IMR-90 (cell line): ENCODE results near the gene TMPRSS6. TPM values are rescaled to one million over a fixed set of nuclear protein-coding genes. Genes with fewer than 3 reads are reported as not detected.

ENCODE experiments used
- ATAC-seq: fragments of 200-7000 bp; cut with Tn5 transposase; 2 replicates; pipeline ENCODE4 v1.9.1; 2020; ENCODE audit warnings: low read depth, mild to moderate bottlenecking, moderate library complexity
- BruUV-seq: library from RNA; stranded (reverse); fragments of 400-500 nt; replicated peaks from 2 replicates; lab custom pipeline; 2021; lab: Mats Ljungman, UMichigan
- CTCF ChIA-PET: fragments of 300-600 bp; formaldehyde crosslinking; extraction: SDS; loops from one replicate; lab custom pipeline; 2021; ENCODE audit warnings: antibody characterized with exemption; lab: Yijun Ruan, JAX
- POLR2A ChIA-PET: fragments of 300-600 bp; sonication (Branson Sonifier 250); formaldehyde crosslinking; loops from one replicate; lab custom pipeline; 2022; ENCODE audit warnings: antibody characterized with exemption; ENCODE audit not compliant: unreplicated experiment; lab: Charles Lee
- DNase-seq: peaks from one replicate; pipeline ENCODE4 v3.0.0; 2013
- H2AFZ ChIP-seq: replicated peaks from 2 replicates; pipeline ENCODE3; 2013; ENCODE audit warnings: low read length, mild to moderate bottlenecking; ENCODE audit not compliant: poor library complexity
- H2AK5ac ChIP-seq: 2 replicates; pipeline ENCODE4 v1.6.1; 2013; ENCODE audit warnings: low read depth, low read length, inconsistent platforms
- H2AK9ac ChIP-seq: replicated peaks from 2 replicates; pipeline ENCODE3; 2013; ENCODE audit warnings: mild to moderate bottlenecking, low read depth, low read length, moderate library complexity; ENCODE audit not compliant: poor library complexity
- H2BK120ac ChIP-seq: 2 replicates; pipeline ENCODE4 v1.6.1; 2013; ENCODE audit warnings: low read depth, low read length, inconsistent platforms
- H2BK15ac ChIP-seq: 3 replicates; pipeline ENCODE4 v1.6.1; 2013; ENCODE audit warnings: low read depth, low read length, inconsistent platforms
- H2BK20ac ChIP-seq: 2 replicates; pipeline ENCODE4 v1.6.1; 2013; ENCODE audit warnings: low read depth, mild to moderate bottlenecking, inconsistent platforms, low read length, moderate library complexity
- H2BK5ac ChIP-seq: 2 replicates; pipeline ENCODE4 v1.6.1; 2013; ENCODE audit warnings: mild to moderate bottlenecking, low read depth, low read length, inconsistent platforms; ENCODE audit not compliant: poor library complexity, severe bottlenecking
- H3K14ac ChIP-seq: replicated peaks from 2 replicates; pipeline ENCODE4 v1.6.1; 2013; ENCODE audit warnings: low read depth, low read length, inconsistent platforms
- H3K18ac ChIP-seq: 2 replicates; pipeline ENCODE4 v1.6.1; 2013; ENCODE audit warnings: low read depth, low read length, control low read depth
- H3K23ac ChIP-seq: 2 replicates; pipeline ENCODE4 v1.6.1; 2013; ENCODE audit warnings: low read depth, low read length, inconsistent platforms
- H3K27ac ChIP-seq: 2 replicates; pipeline ENCODE4 v1.5.1; 2013; ENCODE audit warnings: mild to moderate bottlenecking, control low read depth, low read length; ENCODE audit not compliant: insufficient read depth
- H3K27me3 ChIP-seq: 2 replicates; pipeline ENCODE4 v1.6.1; 2013; ENCODE audit warnings: low read length; ENCODE audit not compliant: control insufficient read depth, insufficient read depth
- H3K36me3 ChIP-seq: 2 replicates; pipeline ENCODE4 v1.6.1; 2013; ENCODE audit warnings: low read length, mixed read lengths; ENCODE audit not compliant: control insufficient read depth, insufficient read depth
- H3K4ac ChIP-seq: 2 replicates; pipeline ENCODE4 v1.6.1; 2013; ENCODE audit warnings: low read depth, low read length, inconsistent platforms
- H3K4me1 ChIP-seq: 2 replicates; pipeline ENCODE4 v1.6.1; 2013; ENCODE audit warnings: low read length, mixed read lengths; ENCODE audit not compliant: control insufficient read depth, insufficient read depth
- H3K4me2 ChIP-seq: 2 replicates; pipeline ENCODE4 v1.6.1; 2013; ENCODE audit warnings: low read depth, mild to moderate bottlenecking, control low read depth, low read length, moderate library complexity
- H3K4me3 ChIP-seq: 2 replicates; pipeline ENCODE4 v1.5.1; 2013; ENCODE audit warnings: low read depth, mild to moderate bottlenecking, control low read depth, low read length, moderate library complexity; ENCODE audit not compliant: insufficient read depth
- H3K56ac ChIP-seq: 2 replicates; pipeline ENCODE4 v1.6.1; 2013; ENCODE audit warnings: low read length, inconsistent platforms; ENCODE audit not compliant: insufficient read depth; ENCODE audit errors: extremely low read depth
- H3K79me1 ChIP-seq, 2 experiments: 2 replicates each; pipeline ENCODE4 v1.6.1; 2013; ENCODE audit warnings: low read length in 2 of 2, inconsistent platforms in 1 of 2, low read depth in 1 of 2
- H3K9ac ChIP-seq: 2 replicates; pipeline ENCODE4 v1.6.1; 2013; ENCODE audit warnings: low read depth, low read length, control low read depth
- H3K9me1 ChIP-seq: 2 replicates; pipeline ENCODE4 v1.6.1; 2013; ENCODE audit warnings: low read length, inconsistent platforms; ENCODE audit not compliant: insufficient read depth
- H3K9me3 ChIP-seq: 2 replicates; pipeline ENCODE4 v1.6.1; 2013; ENCODE audit warnings: low read length; ENCODE audit not compliant: control insufficient read depth, insufficient read depth
- H4K20me1 ChIP-seq: 2 replicates; pipeline ENCODE4 v1.6.1; 2013; ENCODE audit warnings: low read length, inconsistent platforms; ENCODE audit not compliant: insufficient read depth
- H4K5ac ChIP-seq: 2 replicates; pipeline ENCODE4 v1.6.1; 2013; ENCODE audit warnings: mild to moderate bottlenecking, low read depth, low read length, control low read depth
- H4K8ac ChIP-seq, 2 experiments: 2 replicates each; pipeline ENCODE4 v1.6.1; 2013; ENCODE audit warnings: low read depth in 2 of 2, low read length in 2 of 2, control low read depth in 1 of 2, inconsistent platforms in 1 of 2
- H4K91ac ChIP-seq: 2 replicates; pipeline ENCODE4 v1.6.1; 2013; ENCODE audit warnings: low read depth, low read length, inconsistent platforms; ENCODE audit not compliant: insufficient read depth
- CEBPB ChIP-seq: IDR thresholded peaks from 2 replicates; pipeline ENCODE4 v1.6.1; 2012; ENCODE audit warnings: low read depth, low read length, improper control_type of control experiment
- CHD1 ChIP-seq: IDR thresholded peaks from 2 replicates; pipeline ENCODE4 v1.6.1; 2012; ENCODE audit warnings: low read depth, low read length, improper control_type of control experiment
- RFX5 ChIP-seq: IDR thresholded peaks from 2 replicates; pipeline ENCODE4 v1.8.0; 2012; ENCODE audit warnings: low read depth, mild to moderate bottlenecking, low read length, moderate library complexity
- WGBS, 2 experiments: methylation state at CpG; one replicate each; pipeline versions ENCODE4 v1.1.5 to v1.1.7; 2013; ENCODE audit warnings: missing lambda C conversion rate in 2 of 2; ENCODE audit not compliant: insufficient read length in 1 of 2; ENCODE audit errors: extremely low coverage in 2 of 2; 5-methylcytosine and 5-hydroxymethylcytosine counted together
- dilution Hi-C: fragments of 300-500 bp; cut with HindIII; formaldehyde crosslinking; loops from one replicate; pipeline ENCODE4 v1.14.3; 2018; ENCODE audit warnings: low sequenced_read_pairs; ENCODE audit not compliant: unreplicated experiment
- in situ Hi-C: fragments of 300-500 bp; cut with MboI; formaldehyde crosslinking; loops from 3 replicates; pipeline ENCODE4 v1.14.3; 2019; ENCODE audit warnings: low sequenced_read_pairs, inconsistent platforms, mixed read lengths
- intact Hi-C: fragments of 100-400 bp; cut with micrococcal nuclease; formaldehyde crosslinking; loops from 2 replicates; pipeline ENCODE4 v1.10.0; 2022
- polyA plus RNA-seq, 3 experiments: library from polyadenylated mRNA; depleted of rRNA; stranded (reverse); fragments of >200 nt; gene quantifications; 2 replicates each; pipeline ENCODE4 v1.2.3, GENCODE V29; 2012; ENCODE audit warnings: low replicate concordance in 1 of 3
- total RNA-seq: library from RNA; depleted of rRNA; stranded (reverse); fragments of >200 nt; gene quantifications from 2 replicates; pipeline ENCODE4 v1.2.3, GENCODE V29; 2012

The TMPRSS6 gene
- total and polyA plus RNA-seq, 2 of the 4 experiments (the other 2 are of a cell fraction), result not detected

DNA sequence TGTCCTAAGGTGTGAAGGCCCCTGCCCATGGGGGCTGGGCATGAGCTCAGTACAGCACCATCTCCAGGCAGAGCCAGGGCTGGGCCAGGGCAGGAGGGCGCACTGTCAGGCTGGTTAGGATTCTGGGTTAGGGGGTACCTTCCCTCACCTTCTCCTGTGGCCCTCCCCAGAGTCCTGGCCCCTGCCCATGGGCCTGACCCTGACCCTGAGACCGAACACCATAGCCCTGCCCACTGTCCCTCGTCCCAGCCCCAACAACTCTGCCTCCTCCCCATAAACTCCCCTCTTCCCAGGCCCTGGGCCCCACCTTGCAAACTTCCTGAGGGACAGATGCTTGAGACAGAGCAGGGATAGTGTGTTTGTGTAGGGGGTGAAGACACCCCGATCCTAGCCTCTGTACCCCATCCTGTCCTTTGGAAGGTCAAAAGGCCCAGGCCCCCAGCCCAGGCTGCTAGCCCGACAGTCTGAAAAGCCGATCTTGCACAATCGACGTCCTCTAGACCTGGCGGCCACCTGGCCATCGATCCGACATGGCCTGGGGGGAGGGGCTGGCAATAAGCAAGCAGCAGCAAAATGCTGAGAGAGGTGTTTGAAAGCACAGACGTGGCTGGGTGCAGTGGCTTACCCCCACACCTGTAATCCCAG is 2.7 kb upstream of the TMPRSS6 start:
- Histone ChIP-seq H4K91ac (no peak overlapping the region), H3K9ac (no peak overlapping the region), H3K79me1 (no peaks in the 10 kb centered on the region), H3K4me3 (no peak overlapping the region), H4K5ac (no peak overlapping the region), H2AFZ (no peak overlapping the region), H3K14ac (no peak overlapping the region), H3K4me1 (no peaks in the 10 kb centered on the region), H3K27me3 (peaks cover 55% of the 10 kb centered on the region), H3K27ac (no peak overlapping the region), H2AK5ac (no peak overlapping the region), H3K18ac (no peak overlapping the region), H3K9me1 (no peaks in the 10 kb centered on the region; the same call in 1 of the 2 replicates), H3K4me2 (no peak overlapping the region), H2BK20ac (no peak overlapping the region), H4K20me1 (no peaks in the 10 kb centered on the region), H2BK15ac (no peak overlapping the region), H3K9me3 (no peaks in the 10 kb centered on the region), H2AK9ac (no peak overlapping the region), H3K23ac (no peak overlapping the region), H2BK120ac (no peak overlapping the region), H4K8ac (no peak overlapping the region), H2BK5ac (no peak overlapping the region), H3K56ac (no peak overlapping the region), H3K36me3 (no peaks in the 10 kb centered on the region), H3K4ac (no peak overlapping the region)
- 0 out of 2 replicates have a peak, but pooled peaks have one; percentile 2 for TF ChIP-seq CEBPB
- no peak for TF ChIP-seq CHD1
- TF ChIP-seq RFX5, result no peak
- intact Hi-C loops, result no loop called here
- ATAC-seq, result no peak
- ChIA-PET POLR2A (no interaction called here), CTCF (no interaction called here)
- in situ Hi-C loops, result no loop called here
- dilution Hi-C loops, result no loop called here
- no peak for DNase-seq
- no TSS peak for BruUV-seq
- 67% methylated on average over 1 of the region's 12 CpGs; no CpG with 5 or more reads in 1 of the 2 experiments for whole genome bisulfite sequencing, 2 experiments
